GM23338 (cell line): ENCODE measurements around the gene SPEF1. TPM values are rescaled to one million over a fixed set of nuclear protein-coding genes. Genes with fewer than 3 reads are reported as not detected.

ENCODE experiments used
- ATAC-seq: fragments of 200-7000 bp; cut with Tn5 transposase; 3 replicates; pipeline ENCODE4 v1.9.1; 2020
- DNase-seq: peaks from one replicate; pipeline ENCODE4 v3.0.0-alpha.2; 2015; ENCODE audit warnings: low spot score
- H2AFZ ChIP-seq: fragments of 200-600 bp; sonication (generic); 2 replicates; pipeline ENCODE4 v1.8.0; 2016; ENCODE audit warnings: antibody characterized with exemption, mild to moderate bottlenecking, moderate library complexity
- H3F3A ChIP-seq: fragments of 200-600 bp; sonication (generic); replicated peaks from 2 replicates; pipeline ENCODE4 v1.8.0; 2017; ENCODE audit warnings: antibody characterized with exemption, mixed run types, low read depth
- H3K27ac ChIP-seq: fragments of 200-600 bp; sonication (generic); 2 replicates; pipeline ENCODE4 v1.6.1; 2016; ENCODE audit warnings: low read depth
- H3K27me3 ChIP-seq: fragments of 200-600 bp; sonication (generic); 2 replicates; pipeline ENCODE4 v1.8.0; 2016; ENCODE audit warnings: mild to moderate bottlenecking, mixed run types, moderate library complexity; ENCODE audit not compliant: insufficient read depth
- H3K36me3 ChIP-seq: fragments of 200-600 bp; sonication (generic); 2 replicates; pipeline ENCODE4 v1.8.0; 2016; ENCODE audit warnings: mild to moderate bottlenecking; ENCODE audit not compliant: insufficient read depth
- H3K4me1 ChIP-seq: fragments of 200-600 bp; sonication (generic); 2 replicates; pipeline ENCODE4 v1.8.0; 2016; ENCODE audit warnings: mild to moderate bottlenecking, moderate library complexity; ENCODE audit not compliant: insufficient read depth
- H3K4me2 ChIP-seq: fragments of 200-600 bp; sonication (generic); 2 replicates; pipeline ENCODE4 v1.7.1; 2017; ENCODE audit warnings: mixed run types
- H3K4me3 ChIP-seq: fragments of 200-600 bp; sonication (generic); 2 replicates; pipeline ENCODE4 v1.6.1; 2016; ENCODE audit warnings: mixed run types
- H3K79me2 ChIP-seq: fragments of 200-600 bp; sonication (generic); replicated peaks from 2 replicates; pipeline ENCODE4 v1.8.0; 2017; ENCODE audit warnings: mild to moderate bottlenecking; ENCODE audit not compliant: insufficient read depth
- H3K9me2 ChIP-seq: fragments of 200-600 bp; sonication (generic); 2 replicates; pipeline ENCODE4 v1.8.0; 2017; ENCODE audit not compliant: insufficient read depth
- H4K20me1 ChIP-seq: fragments of 200-600 bp; sonication (generic); replicated peaks from 2 replicates; pipeline ENCODE4 v1.8.0; 2017; ENCODE audit warnings: mild to moderate bottlenecking; ENCODE audit not compliant: insufficient read depth
- H3K27ac Mint-ChIP-seq: 2 replicates; pipeline ENCODE4 v1.8.0; 2020; ENCODE audit warnings: inconsistent platforms, mild to moderate bottlenecking, moderate library complexity, mixed read lengths
- H3K27me3 Mint-ChIP-seq: 3 replicates; pipeline ENCODE4 v1.8.0; 2022; ENCODE audit warnings: low read depth, mild to moderate bottlenecking, moderate library complexity, mixed read lengths, inconsistent platforms; ENCODE audit not compliant: insufficient read depth, poor library complexity
- H3K36me3 Mint-ChIP-seq: 3 replicates; pipeline ENCODE4 v1.8.0; 2021; ENCODE audit warnings: low read depth, mild to moderate bottlenecking, inconsistent platforms, moderate library complexity, mixed read lengths
- H3K4me1 Mint-ChIP-seq: 3 replicates; pipeline ENCODE4 v1.8.0; 2020; ENCODE audit warnings: mild to moderate bottlenecking, inconsistent platforms, mixed read lengths
- H3K4me3 Mint-ChIP-seq: 3 replicates; pipeline ENCODE4 v1.8.0; 2021; ENCODE audit warnings: moderate library complexity, mild to moderate bottlenecking, inconsistent platforms, mixed read lengths
- H3K9me3 Mint-ChIP-seq: 3 replicates; pipeline ENCODE4 v1.8.0; 2020; ENCODE audit warnings: moderate library complexity, mild to moderate bottlenecking, inconsistent platforms, mixed read lengths
- CREB1 ChIP-seq: fragments of 250-450 bp; sonication (Bioruptor Pico); IDR thresholded peaks from 2 replicates; pipeline ENCODE4 v1.5.0; 2020; ENCODE audit warnings: low read depth, mild to moderate bottlenecking, moderate library complexity
- CTCF ChIP-seq, 2 experiments: fragments of 200-600 bp in 1 of 2; sonication (generic) in 1 of 2; conservative IDR thresholded peaks; 2 replicates each; pipeline versions ENCODE4 v1.5.1 to v1.6.1; 2016 to 2017; ENCODE audit warnings: antibody characterized with exemption in 2 of 2, low read depth in 2 of 2, mild to moderate bottlenecking in 2 of 2, moderate library complexity in 1 of 2
- EZH2phosphoT487 ChIP-seq: fragments of 200-600 bp; sonication (generic); IDR thresholded peaks from one replicate; pipeline ENCODE4 v1.8.1; 2018; ENCODE audit warnings: antibody characterized with exemption; ENCODE audit not compliant: unreplicated experiment
- POLR2AphosphoS5 ChIP-seq: IDR thresholded peaks from 2 replicates; pipeline ENCODE4 v1.6.1; 2016; ENCODE audit warnings: antibody characterized with exemption, low read depth
- ZNF331 ChIP-seq: fragments of 250-450 bp; sonication (Bioruptor Pico); IDR thresholded peaks from 2 replicates; pipeline ENCODE4 v1.5.0; 2020; ENCODE audit warnings: low read depth, mild to moderate bottlenecking, moderate library complexity
- ZNF462 ChIP-seq: fragments of 250-450 bp; sonication (Bioruptor Pico); IDR thresholded peaks from 2 replicates; pipeline ENCODE4 v1.5.0; 2020; ENCODE audit warnings: mild to moderate bottlenecking, moderate library complexity
- polyA plus RNA-seq: library from polyadenylated mRNA; unstranded; fragments of >200 nt; fragmentation: Nextera tagmentation; extraction: Ambion mirVana; gene quantifications from 2 replicates; pipeline ENCODE4 v1.2.1, GENCODE V29; 2016
- total RNA-seq: library from RNA; depleted of rRNA; stranded (reverse); fragments of >200 nt; shearing (Covaris generic); gene quantifications from 2 replicates; pipeline ENCODE4 v1.2.3, GENCODE V29; 2014
- TF ChIP-seq, protein P1 (sequence below): IDR thresholded peaks from 2 replicates; pipeline ENCODE4 v1.6.1; 2016; ENCODE audit warnings: antibody characterized with exemption

Gene SPEF1
- total and polyA plus RNA-seq, 2 experiments from 2014 or later, result 0.68 to 0.69 TPM

DNA sequence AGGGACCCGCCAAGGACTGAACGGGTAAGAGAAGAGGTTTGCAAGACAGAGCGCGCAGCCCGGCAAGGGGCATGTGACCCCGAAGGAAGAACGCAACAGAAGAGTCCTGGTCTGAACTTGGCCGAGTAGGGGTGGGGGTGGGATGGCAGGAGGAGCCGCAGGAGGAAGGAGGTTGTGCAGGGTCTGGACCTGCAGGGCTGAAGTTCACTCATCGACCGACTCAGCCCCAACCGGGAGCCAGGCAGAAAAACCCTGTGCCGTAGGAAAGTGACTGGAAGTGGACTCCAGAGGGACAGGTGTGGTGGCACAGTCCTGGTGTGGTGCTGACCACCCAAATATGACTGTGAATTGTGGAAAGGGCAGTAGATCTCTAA, 28.9 kb downstream of the SPEF1 start:
- Mint-ChIP-seq H3K36me3 (peaks cover 5% of the 10 kb centered on the region; the same call in 2 of the 3 replicates), H3K4me1 (peaks cover 15% of the 10 kb centered on the region), H3K27ac (no peak overlapping the region; the same call in 1 of the 2 replicates), H3K27me3 (peaks cover 30% of the 10 kb centered on the region), H3K4me3 (peak overlapping the region; percentile 74), H3K9me3 (peaks cover 4% of the 10 kb centered on the region; the same call in 1 of the 3 replicates)
- peaks cover 22% of the 10 kb centered on the region for H3K27me3 ChIP-seq
- peak overlapping the region; percentile 93 for H3K4me2 ChIP-seq
- H3K36me3 ChIP-seq, result peaks cover 7% of the 10 kb centered on the region; the same call in 1 of the 2 replicates
- no peak overlapping the region for H2AFZ ChIP-seq
- no peak overlapping the region for H3K27ac ChIP-seq
- H3K4me1 ChIP-seq, result peaks cover 12% of the 10 kb centered on the region; the same call in 1 of the 2 replicates
- TF ChIP-seq CREB1 (CRISPR knock-in tag) (no peak), ZNF462 (CRISPR knock-in tag) (no peak), ZNF331 (CRISPR knock-in tag) (no peak), CTCF (conservative IDR thresholded peaks at IDR 0.05; ENCODE audit: low read depth in 2 of 2) (no peak), POLR2AphosphoS5 (no peak), EZH2phosphoT487 (no peak)
- TF ChIP-seq, protein P1, sequence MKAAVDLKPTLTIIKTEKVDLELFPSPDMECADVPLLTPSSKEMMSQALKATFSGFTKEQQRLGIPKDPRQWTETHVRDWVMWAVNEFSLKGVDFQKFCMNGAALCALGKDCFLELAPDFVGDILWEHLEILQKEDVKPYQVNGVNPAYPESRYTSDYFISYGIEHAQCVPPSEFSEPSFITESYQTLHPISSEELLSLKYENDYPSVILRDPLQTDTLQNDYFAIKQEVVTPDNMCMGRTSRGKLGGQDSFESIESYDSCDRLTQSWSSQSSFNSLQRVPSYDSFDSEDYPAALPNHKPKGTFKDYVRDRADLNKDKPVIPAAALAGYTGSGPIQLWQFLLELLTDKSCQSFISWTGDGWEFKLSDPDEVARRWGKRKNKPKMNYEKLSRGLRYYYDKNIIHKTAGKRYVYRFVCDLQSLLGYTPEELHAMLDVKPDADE, result no peak
- peaks cover 14% of the 10 kb centered on the region for H3F3A ChIP-seq
- peak overlapping the region; percentile 73 for H3K4me3 ChIP-seq
- ATAC-seq (no peak), DNase-seq (no peak)
- H4K20me1 ChIP-seq, result peaks cover 15% of the 10 kb centered on the region
- H3K79me2 ChIP-seq, result no peaks in the 10 kb centered on the region
- H3K9me2 ChIP-seq, result no peaks in the 10 kb centered on the region
